ENCODE data around the gene PDXK. TPM values are rescaled to one million over a fixed set of nuclear protein-coding genes. Genes with fewer than 3 reads are reported as not detected.

Gene PDXK
- total and polyA plus RNA-seq, 2 of the 13 experiments (the other 11 are each of a cell fraction or from before 2014, with no cell fraction given), result 114 to 184 TPM

- TF ChIP-seq USF2 (IDR thresholded peaks at IDR 0.05; ENCODE audit: low read depth, low read length) (no peak), USF2 (CRISPR knock-in tag; IDR thresholded peaks at IDR 0.05; ENCODE audit: borderline replicate concordance) (no peak), PHF20 (CRISPR knock-in tag; IDR thresholded peaks at IDR 0.05) (peak; percentile 54; the same call in 1 of the 2 replicates), NFRKB (IDR thresholded peaks at IDR 0.05) (no peak), ZNF354B (CRISPR knock-in tag; IDR thresholded peaks at IDR 0.05) (no peak), ATF7-NPFF (CRISPR knock-in tag; IDR thresholded peaks at IDR 0.05; ENCODE audit: low read depth) (no peak; the same call in 1 of the 2 replicates), ZNF850 (CRISPR knock-in tag; conservative IDR thresholded peaks at IDR 0.05) (no peak), ZNF766 (CRISPR knock-in tag; IDR thresholded peaks at IDR 0.05; ENCODE audit: borderline replicate concordance) (no peak; the same call in 1 of the 2 replicates), SMARCC2 (IDR thresholded peaks at IDR 0.05) (no peak), MXD3 (CRISPR knock-in tag; IDR thresholded peaks at IDR 0.05) (peak; percentile 31; the same call in 1 of the 2 replicates), TBX2 (CRISPR knock-in tag; IDR thresholded peaks at IDR 0.05; ENCODE audit: borderline replicate concordance) (peak; percentile 61; the same call in 1 of the 2 replicates), POLR2AphosphoS2 (IDR thresholded peaks at IDR 0.05; ENCODE audit: low read depth, low read length) (no peak), ZNF292 (CRISPR knock-in tag; IDR thresholded peaks at IDR 0.05; ENCODE audit: borderline replicate concordance, low read depth) (no peak), FOXA3 (CRISPR knock-in tag; IDR thresholded peaks at IDR 0.05) (peak; percentile 28; the same call in 1 of the 2 replicates)
- TF ChIP-seq, protein P1, sequence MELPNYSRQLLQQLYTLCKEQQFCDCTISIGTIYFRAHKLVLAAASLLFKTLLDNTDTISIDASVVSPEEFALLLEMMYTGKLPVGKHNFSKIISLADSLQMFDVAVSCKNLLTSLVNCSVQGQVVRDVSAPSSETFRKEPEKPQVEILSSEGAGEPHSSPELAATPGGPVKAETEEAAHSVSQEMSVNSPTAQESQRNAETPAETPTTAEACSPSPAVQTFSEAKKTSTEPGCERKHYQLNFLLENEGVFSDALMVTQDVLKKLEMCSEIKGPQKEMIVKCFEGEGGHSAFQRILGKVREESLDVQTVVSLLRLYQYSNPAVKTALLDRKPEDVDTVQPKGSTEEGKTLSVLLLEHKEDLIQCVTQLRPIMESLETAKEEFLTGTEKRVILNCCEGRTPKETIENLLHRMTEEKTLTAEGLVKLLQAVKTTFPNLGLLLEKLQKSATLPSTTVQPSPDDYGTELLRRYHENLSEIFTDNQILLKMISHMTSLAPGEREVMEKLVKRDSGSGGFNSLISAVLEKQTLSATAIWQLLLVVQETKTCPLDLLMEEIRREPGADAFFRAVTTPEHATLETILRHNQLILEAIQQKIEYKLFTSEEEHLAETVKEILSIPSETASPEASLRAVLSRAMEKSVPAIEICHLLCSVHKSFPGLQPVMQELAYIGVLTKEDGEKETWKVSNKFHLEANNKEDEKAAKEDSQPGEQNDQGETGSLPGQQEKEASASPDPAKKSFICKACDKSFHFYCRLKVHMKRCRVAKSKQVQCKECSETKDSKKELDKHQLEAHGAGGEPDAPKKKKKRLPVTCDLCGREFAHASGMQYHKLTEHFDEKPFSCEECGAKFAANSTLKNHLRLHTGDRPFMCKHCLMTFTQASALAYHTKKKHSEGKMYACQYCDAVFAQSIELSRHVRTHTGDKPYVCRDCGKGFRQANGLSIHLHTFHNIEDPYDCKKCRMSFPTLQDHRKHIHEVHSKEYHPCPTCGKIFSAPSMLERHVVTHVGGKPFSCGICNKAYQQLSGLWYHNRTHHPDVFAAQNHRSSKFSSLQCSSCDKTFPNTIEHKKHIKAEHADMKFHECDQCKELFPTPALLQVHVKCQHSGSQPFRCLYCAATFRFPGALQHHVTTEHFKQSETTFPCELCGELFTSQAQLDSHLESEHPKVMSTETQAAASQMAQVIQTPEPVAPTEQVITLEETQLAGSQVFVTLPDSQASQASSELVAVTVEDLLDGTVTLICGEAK (IDR thresholded peaks at IDR 0.05), result no peak
- TF ChIP-seq, protein P1 (CRISPR knock-in tag; IDR thresholded peaks at IDR 0.05), result no peak
- TF ChIP-seq, protein P2, sequence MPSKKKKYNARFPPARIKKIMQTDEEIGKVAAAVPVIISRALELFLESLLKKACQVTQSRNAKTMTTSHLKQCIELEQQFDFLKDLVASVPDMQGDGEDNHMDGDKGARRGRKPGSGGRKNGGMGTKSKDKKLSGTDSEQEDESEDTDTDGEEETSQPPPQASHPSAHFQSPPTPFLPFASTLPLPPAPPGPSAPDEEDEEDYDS (CRISPR knock-in tag; IDR thresholded peaks at IDR 0.05), result no peak
Observed at GRCh38 chr21:43718872-43719747, at the start of gene PDXK (continued).

Data from HepG2 (cell line).